OCI-LY7 (cell line): Measurements from ENCODE around the gene MARK2.

Experiments
- EZH2phosphoT487 ChIP-seq: fragments of 200-600 bp; sonication (generic); IDR thresholded peaks from 2 replicates; pipeline ENCODE4 v1.6.1; 2018; ENCODE audit warnings: low read depth, borderline replicate concordance, mild to moderate bottlenecking, mixed run types, antibody characterized with exemption, low read length, moderate library complexity, mixed read lengths
- TF ChIP-seq, protein P1 (sequence below): fragments of 200-600 bp; sonication (generic); conservative IDR thresholded peaks from 2 replicates; pipeline ENCODE4 v1.5.1; 2014; ENCODE audit warnings: mild to moderate bottlenecking, antibody characterized with exemption, low read length, moderate library complexity, mixed read lengths

DNA sequence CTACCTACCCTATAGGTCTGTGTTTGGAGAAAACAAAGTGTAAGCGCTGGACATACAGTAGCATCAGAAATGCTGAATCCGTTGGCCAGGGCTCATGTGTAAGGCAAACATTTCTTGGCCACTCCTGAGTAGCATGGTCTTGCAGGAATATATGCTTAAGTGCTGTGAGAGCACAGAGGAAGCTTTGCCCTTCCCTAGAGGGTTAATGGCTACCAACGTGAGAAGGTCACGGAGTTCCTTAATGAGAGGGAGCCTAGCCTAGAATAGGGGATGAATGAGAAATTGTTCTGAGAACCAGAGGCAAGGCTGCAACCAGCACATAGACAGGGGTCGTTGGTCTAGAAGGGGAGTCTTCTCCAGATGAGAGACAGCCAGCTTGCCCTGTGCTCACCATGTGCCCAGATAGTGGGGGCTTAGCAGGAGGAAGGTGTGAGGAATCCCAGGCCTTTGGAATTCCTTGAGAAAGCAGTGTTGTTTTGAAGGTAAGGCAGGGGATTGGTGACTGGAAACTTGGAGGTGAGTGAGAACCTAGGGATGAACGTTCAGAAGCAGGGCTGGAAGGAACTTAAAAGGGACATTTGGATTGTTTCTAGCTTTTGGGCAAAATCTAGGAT lies 48.6 kb downstream of the MARK2 start:
- TF ChIP-seq, protein P1, sequence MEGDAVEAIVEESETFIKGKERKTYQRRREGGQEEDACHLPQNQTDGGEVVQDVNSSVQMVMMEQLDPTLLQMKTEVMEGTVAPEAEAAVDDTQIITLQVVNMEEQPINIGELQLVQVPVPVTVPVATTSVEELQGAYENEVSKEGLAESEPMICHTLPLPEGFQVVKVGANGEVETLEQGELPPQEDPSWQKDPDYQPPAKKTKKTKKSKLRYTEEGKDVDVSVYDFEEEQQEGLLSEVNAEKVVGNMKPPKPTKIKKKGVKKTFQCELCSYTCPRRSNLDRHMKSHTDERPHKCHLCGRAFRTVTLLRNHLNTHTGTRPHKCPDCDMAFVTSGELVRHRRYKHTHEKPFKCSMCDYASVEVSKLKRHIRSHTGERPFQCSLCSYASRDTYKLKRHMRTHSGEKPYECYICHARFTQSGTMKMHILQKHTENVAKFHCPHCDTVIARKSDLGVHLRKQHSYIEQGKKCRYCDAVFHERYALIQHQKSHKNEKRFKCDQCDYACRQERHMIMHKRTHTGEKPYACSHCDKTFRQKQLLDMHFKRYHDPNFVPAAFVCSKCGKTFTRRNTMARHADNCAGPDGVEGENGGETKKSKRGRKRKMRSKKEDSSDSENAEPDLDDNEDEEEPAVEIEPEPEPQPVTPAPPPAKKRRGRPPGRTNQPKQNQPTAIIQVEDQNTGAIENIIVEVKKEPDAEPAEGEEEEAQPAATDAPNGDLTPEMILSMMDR = no peak
- no peak for TF ChIP-seq EZH2phosphoT487
